Immature natural killer cell (primary cell): ENCODE data around the gene DNAH7. TPM values are rescaled to one million over a fixed set of nuclear protein-coding genes. Genes with fewer than 3 reads are reported as not detected.

Experiments used
- DNase-seq, 3 donors: peaks; one replicate each; pipeline ENCODE4 v3.0.0; 2022; ENCODE audit warnings: mixed read lengths in 1 of 3
- H3K27ac Mint-ChIP-seq, 6 donors: one replicate each; pipeline ENCODE4 v1.8.0; 2020; ENCODE audit warnings: mixed read lengths in 6 of 6, mild to moderate bottlenecking in 5 of 6, inconsistent platforms in 4 of 6, moderate library complexity in 3 of 6
- H3K27me3 Mint-ChIP-seq, 3 donors: one replicate each; pipeline ENCODE4 v1.8.0; 2020 to 2021; ENCODE audit warnings: low read depth in 3 of 3, mild to moderate bottlenecking in 3 of 3, mixed read lengths in 3 of 3, moderate library complexity in 3 of 3, inconsistent platforms in 1 of 3
- H3K36me3 Mint-ChIP-seq, 3 donors: one replicate each; pipeline ENCODE4 v1.8.0; 2020; ENCODE audit warnings: mixed read lengths in 3 of 3, inconsistent platforms in 2 of 3, mild to moderate bottlenecking in 2 of 3
- H3K4me1 Mint-ChIP-seq, 2 donors: one replicate each; pipeline ENCODE4 v1.8.0; 2020; ENCODE audit warnings: inconsistent platforms in 2 of 2, mild to moderate bottlenecking in 2 of 2, mixed read lengths in 2 of 2, moderate library complexity in 1 of 2
- H3K4me3 Mint-ChIP-seq, 5 donors: one replicate each; pipeline ENCODE4 v1.8.0; 2020; ENCODE audit warnings: mild to moderate bottlenecking in 5 of 5, mixed read lengths in 5 of 5, inconsistent platforms in 3 of 5, moderate library complexity in 3 of 5
- H3K9me3 Mint-ChIP-seq, 6 donors: one replicate each; pipeline ENCODE4 v1.8.0; 2020; ENCODE audit warnings: mild to moderate bottlenecking in 6 of 6, mixed read lengths in 6 of 6, inconsistent platforms in 4 of 6, moderate library complexity in 3 of 6
- polyA plus RNA-seq, 3 donors: library from polyadenylated mRNA; unstranded; fragments of 300-500 nt; fragmentation: Illumina TruSeq; gene quantifications; one replicate each; pipeline ENCODE4 v1.2.3, GENCODE V29; 2021

Gene DNAH7
- polyA plus RNA-seq, 3 donors from 2014 or later = 0.69 TPM; not detected in 2

- H3K4me1 Mint-ChIP-seq = no peaks in the 10 kb centered on the region
- no peak overlapping the region for H3K4me3 Mint-ChIP-seq
- H3K36me3 Mint-ChIP-seq = no peaks in the 10 kb centered on the region
- H3K9me3 Mint-ChIP-seq = peaks cover 0 to 10% (median 0%) of the 10 kb centered on the region in 6 donors
- peaks cover 0 to 3% (median 0%) of the 10 kb centered on the region in 3 donors for H3K27me3 Mint-ChIP-seq
- H3K27ac Mint-ChIP-seq = no peak overlapping the region
- no peak for DNase-seq
Measured at GRCh38 chr2:195910570-195910969, 158.1 kb downstream of the DNAH7 start.

- Mint-ChIP-seq H3K27me3 (peaks cover 0 to 3% (median 0%) of the 10 kb centered on the region in 3 donors), H3K36me3 (no peaks in the 10 kb centered on the region), H3K4me3 (no peak overlapping the region), H3K27ac (no peak overlapping the region), H3K9me3 (peaks cover 0 to 7% (median 0%) of the 10 kb centered on the region in 6 donors), H3K4me1 (no peaks in the 10 kb centered on the region)
- DNase-seq = no peak
Measured at GRCh38 chr2:195909926-195910325, 158.7 kb downstream of the DNAH7 start.

GRCh38 chr2:195907474-195907873 lies 161.2 kb downstream of the DNAH7 start:
- no peak overlapping the region for H3K27ac Mint-ChIP-seq
- H3K36me3 Mint-ChIP-seq = no peaks in the 10 kb centered on the region
- no peak for DNase-seq
- no peak overlapping the region for H3K4me3 Mint-ChIP-seq
- H3K9me3 Mint-ChIP-seq = peaks cover 0 to 7% (median 0%) of the 10 kb centered on the region in 6 donors
- peaks cover 1 to 3% (median 2%) of the 10 kb centered on the region in 3 donors for H3K27me3 Mint-ChIP-seq
- no peaks in the 10 kb centered on the region for H3K4me1 Mint-ChIP-seq

DNA sequence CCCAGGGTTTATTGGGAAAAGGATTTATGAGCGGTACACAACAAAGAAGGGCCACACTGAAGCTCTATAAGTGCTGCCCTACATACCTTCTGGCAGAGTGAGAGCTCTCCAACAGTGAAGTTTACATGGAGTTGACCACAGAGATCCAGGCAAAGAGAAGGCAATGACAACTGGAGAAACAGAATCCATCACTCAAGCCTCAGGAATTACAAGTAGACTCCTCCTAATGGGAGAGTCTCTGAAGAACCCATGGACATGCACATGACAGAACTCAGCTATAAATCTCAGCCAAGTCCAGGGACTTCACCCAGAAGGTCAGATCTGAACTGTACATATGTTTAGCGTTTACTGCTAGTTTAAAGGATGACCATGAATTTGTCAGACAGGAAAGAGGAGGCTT lies 164.7 kb downstream of the DNAH7 start:
- no peak overlapping the region for H3K4me3 Mint-ChIP-seq
- no peak overlapping the region for H3K27ac Mint-ChIP-seq
- no peaks in the 10 kb centered on the region for H3K36me3 Mint-ChIP-seq
- H3K9me3 Mint-ChIP-seq = peaks cover 0 to 4% (median 0%) of the 10 kb centered on the region in 6 donors
- peaks cover 0 to 3% (median 2%) of the 10 kb centered on the region in 3 donors for H3K27me3 Mint-ChIP-seq
- DNase-seq = no peak
- no peaks in the 10 kb centered on the region for H3K4me1 Mint-ChIP-seq

- Mint-ChIP-seq H3K4me3 (no peak overlapping the region), H3K9me3 (peaks cover 0 to 3% (median 0%) of the 10 kb centered on the region in 6 donors), H3K36me3 (no peaks in the 10 kb centered on the region), H3K27ac (no peak overlapping the region), H3K4me1 (no peaks in the 10 kb centered on the region), H3K27me3 (peaks cover 0 to 5% (median 3%) of the 10 kb centered on the region in 3 donors)
- no peak for DNase-seq
Measured at GRCh38 chr2:195902857-195903256, 165.8 kb downstream of the DNAH7 start.

GRCh38 chr2:195899226-195899625 lies 169.4 kb downstream of the DNAH7 start:
- DNase-seq = no peak
- H3K4me1 Mint-ChIP-seq = no peaks in the 10 kb centered on the region
- no peak overlapping the region for H3K4me3 Mint-ChIP-seq
- no peak overlapping the region for H3K27ac Mint-ChIP-seq
- H3K36me3 Mint-ChIP-seq = no peaks in the 10 kb centered on the region
- H3K27me3 Mint-ChIP-seq = peaks cover 0 to 4% (median 0%) of the 10 kb centered on the region in 3 donors
- no peaks in the 10 kb centered on the region for H3K9me3 Mint-ChIP-seq

- Mint-ChIP-seq H3K4me1 (no peaks in the 10 kb centered on the region), H3K4me3 (no peak overlapping the region), H3K9me3 (no peaks in the 10 kb centered on the region), H3K36me3 (no peaks in the 10 kb centered on the region), H3K27me3 (peaks cover 0 to 4% (median 1%) of the 10 kb centered on the region in 3 donors), H3K27ac (no peak overlapping the region)
- no peak for DNase-seq
Measured at GRCh38 chr2:195898505-195899191, 170.0 kb downstream of the DNAH7 start.

GRCh38 chr2:195891081-195891480 lies 177.6 kb downstream of the DNAH7 start:
- H3K9me3 Mint-ChIP-seq = no peaks in the 10 kb centered on the region
- no peak for DNase-seq
- H3K27ac Mint-ChIP-seq = no peak overlapping the region
- no peaks in the 10 kb centered on the region for H3K4me1 Mint-ChIP-seq
- no peaks in the 10 kb centered on the region for H3K36me3 Mint-ChIP-seq
- peaks cover under 1 to 3% (median 1%) of the 10 kb centered on the region in 3 donors for H3K27me3 Mint-ChIP-seq
- H3K4me3 Mint-ChIP-seq = no peak overlapping the region

DNA sequence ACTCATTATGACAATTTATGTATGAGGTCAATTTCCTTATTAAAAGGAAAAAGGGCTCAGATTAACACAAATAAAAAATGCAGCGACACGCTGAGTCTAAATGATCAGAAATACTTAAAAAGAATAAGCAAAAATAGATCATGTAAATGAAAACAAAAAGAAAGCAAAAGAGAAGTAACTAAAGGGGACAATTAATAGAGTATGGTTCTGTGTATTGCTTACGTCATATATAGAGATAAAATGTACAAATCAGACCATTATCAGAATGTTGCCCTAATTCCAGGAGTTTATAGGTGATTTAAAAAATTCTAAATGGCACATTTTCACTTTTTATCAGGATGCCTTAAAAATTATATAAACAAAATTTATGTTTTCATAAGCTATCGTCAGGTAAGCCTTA lies 189.5 kb downstream of the DNAH7 start:
- DNase-seq = no peak
- no peak overlapping the region for H3K27ac Mint-ChIP-seq
- peaks cover 2 to 6% (median 2%) of the 10 kb centered on the region in 3 donors for H3K27me3 Mint-ChIP-seq
- no peaks in the 10 kb centered on the region for H3K9me3 Mint-ChIP-seq
- no peak overlapping the region for H3K4me3 Mint-ChIP-seq
- no peaks in the 10 kb centered on the region for H3K36me3 Mint-ChIP-seq
- H3K4me1 Mint-ChIP-seq = no peaks in the 10 kb centered on the region

DNA sequence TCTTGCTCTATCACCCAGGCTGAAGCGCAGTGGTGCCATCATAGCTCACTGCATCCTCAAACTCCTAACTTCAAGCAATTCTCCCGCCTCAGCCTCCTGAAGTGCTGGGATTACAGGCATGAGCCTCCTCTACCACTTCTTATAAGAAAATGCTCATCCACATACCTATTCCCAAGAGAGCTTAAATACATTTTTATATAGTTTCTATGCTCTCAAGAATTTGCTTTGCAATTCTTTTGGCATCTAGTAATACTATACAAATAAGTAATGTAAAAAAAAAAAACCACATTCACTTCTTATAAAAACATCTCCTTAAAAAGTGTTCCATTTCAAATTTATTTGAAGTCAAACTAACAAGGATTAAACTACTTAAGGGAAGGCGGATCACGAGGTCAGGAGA lies 197.3 kb downstream of the DNAH7 start:
- peaks cover 0 to 3% (median 0%) of the 10 kb centered on the region in 6 donors for H3K9me3 Mint-ChIP-seq
- DNase-seq = no peak

DNA sequence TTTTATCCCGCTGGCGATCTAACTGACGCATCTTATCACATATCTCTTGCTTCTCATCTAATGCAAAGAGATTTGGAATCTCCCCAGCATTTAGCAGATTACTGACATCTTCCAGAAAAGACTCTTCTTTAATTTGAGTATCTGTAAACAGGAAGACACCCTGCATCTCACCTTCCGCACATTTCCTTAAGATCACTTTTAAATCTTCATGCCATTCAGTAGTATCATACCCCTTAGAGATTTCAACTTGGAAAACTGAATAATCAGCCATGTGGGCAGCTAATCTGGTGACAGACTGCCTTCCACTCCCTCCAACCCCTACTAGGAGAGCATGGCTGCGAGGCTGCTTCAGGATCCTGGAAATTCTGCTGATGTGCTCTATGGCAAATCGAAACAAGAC lies 204.3 kb downstream of the DNAH7 start:
- H3K36me3 Mint-ChIP-seq = no peaks in the 10 kb centered on the region
- H3K9me3 Mint-ChIP-seq = peaks cover 0 to 2% (median 0%) of the 10 kb centered on the region in 6 donors
- H3K4me1 Mint-ChIP-seq = no peaks in the 10 kb centered on the region
- no peak overlapping the region for H3K27ac Mint-ChIP-seq
- DNase-seq = no peak
- H3K27me3 Mint-ChIP-seq = peaks cover 0 to 7% (median 1%) of the 10 kb centered on the region in 3 donors
- no peak overlapping the region for H3K4me3 Mint-ChIP-seq

More for the DNA sequence above, 197.3 kb downstream of the DNAH7 start:
- Mint-ChIP-seq H3K4me1 (no peaks in the 10 kb centered on the region), H3K4me3 (no peak overlapping the region), H3K27me3 (peaks cover 0 to 9% (median 2%) of the 10 kb centered on the region in 3 donors), H3K27ac (no peak overlapping the region), H3K36me3 (no peaks in the 10 kb centered on the region)

DNA sequence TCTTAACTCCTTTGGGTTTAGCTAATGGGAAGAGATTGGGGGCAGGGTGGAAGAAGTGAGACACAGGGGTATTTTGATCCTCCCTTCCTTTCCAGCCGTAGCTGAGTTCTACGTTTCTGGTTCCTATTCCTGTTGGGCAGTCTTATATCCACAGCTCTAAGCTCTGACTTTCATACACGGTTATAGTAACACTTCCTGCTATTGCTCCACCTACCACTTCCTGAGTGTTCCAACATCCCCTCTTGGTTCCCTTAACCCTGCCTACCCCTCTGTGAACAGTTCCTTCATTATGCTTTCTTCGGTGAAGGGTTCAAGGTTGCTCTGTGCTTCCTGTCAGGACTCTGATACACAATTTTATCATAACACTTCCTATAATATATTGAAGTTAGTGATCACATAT lies 205.1 kb downstream of the DNAH7 start:
- Mint-ChIP-seq H3K36me3 (no peaks in the 10 kb centered on the region), H3K27ac (no peak overlapping the region), H3K4me3 (no peak overlapping the region), H3K9me3 (peaks cover 0 to 4% (median 0%) of the 10 kb centered on the region in 6 donors), H3K27me3 (peaks cover 0 to 6% (median 1%) of the 10 kb centered on the region in 3 donors), H3K4me1 (no peaks in the 10 kb centered on the region)
- no peak for DNase-seq

GRCh38 chr2:195863121-195863520 lies 205.5 kb downstream of the DNAH7 start:
- Mint-ChIP-seq H3K27ac (no peak overlapping the region), H3K36me3 (no peaks in the 10 kb centered on the region), H3K4me3 (no peak overlapping the region), H3K4me1 (no peaks in the 10 kb centered on the region), H3K27me3 (peaks cover 0 to 6% (median 1%) of the 10 kb centered on the region in 3 donors), H3K9me3 (peaks cover 0 to 5% (median 0%) of the 10 kb centered on the region in 6 donors)
- DNase-seq = no peak

- Mint-ChIP-seq H3K27ac (no peak overlapping the region), H3K4me3 (no peak overlapping the region), H3K9me3 (peaks cover 0 to 5% (median 0%) of the 10 kb centered on the region in 6 donors), H3K4me1 (no peaks in the 10 kb centered on the region), H3K27me3 (peaks cover 0 to 5% (median 1%) of the 10 kb centered on the region in 3 donors), H3K36me3 (no peaks in the 10 kb centered on the region)
- no peak for DNase-seq
Measured at GRCh38 chr2:195861821-195862220, 206.8 kb downstream of the DNAH7 start.

GRCh38 chr2:195859513-195859912 lies 209.1 kb downstream of the DNAH7 start:
- Mint-ChIP-seq H3K27ac (no peak overlapping the region), H3K9me3 (peaks cover 0 to 5% (median 0%) of the 10 kb centered on the region in 6 donors)

More at GRCh38 chr2:195859513-195859912, 209.1 kb downstream of the DNAH7 start:
- peaks cover 0 to 4% (median 1%) of the 10 kb centered on the region in 3 donors for H3K27me3 Mint-ChIP-seq
- H3K36me3 Mint-ChIP-seq = no peaks in the 10 kb centered on the region
- no peaks in the 10 kb centered on the region for H3K4me1 Mint-ChIP-seq
- no peak for DNase-seq
- H3K4me3 Mint-ChIP-seq = no peak overlapping the region
